Measurements from ENCODE around the gene VAV2. TPM values are rescaled to one million over a fixed set of nuclear protein-coding genes. Genes with fewer than 3 reads are reported as not detected.

Gene VAV2
- total and polyA plus RNA-seq, 4 donors, result 4.9 to 26.4 (median 17.0) TPM

DNA sequence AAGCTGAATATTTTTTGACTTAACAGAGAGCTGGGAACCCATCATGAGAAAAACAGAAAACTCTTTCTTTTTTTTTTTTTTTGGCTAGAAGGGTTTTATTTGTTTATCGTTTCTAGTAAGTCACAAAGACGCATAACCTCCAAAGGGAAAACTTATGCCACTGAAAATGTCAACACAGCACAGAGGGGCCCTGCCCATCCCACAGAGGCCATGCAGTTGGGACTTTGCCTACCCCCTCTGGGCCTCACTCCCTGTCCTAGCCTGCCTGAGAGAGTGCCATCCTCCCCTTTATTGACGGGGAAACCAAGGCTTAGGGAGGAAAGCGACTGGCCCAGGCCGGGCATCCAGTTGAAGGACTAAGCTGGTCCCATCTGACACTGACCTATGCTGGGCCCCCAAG is 74.7 kb downstream of the VAV2 start:
- Histone ChIP-seq H3K27me3 (ENCODE audit: control insufficient read depth in 4 of 4, insufficient read depth in 4 of 4, low read length in 3 of 4) (no peaks in the 10 kb centered on the region), H3K27ac (ENCODE audit: low read depth in 1 of 2, low read length in 2 of 2) (no peak overlapping the region), H3K36me3 (ENCODE audit: control insufficient read depth in 4 of 4, insufficient read depth in 3 of 4, low read depth in 1 of 4, low read length in 3 of 4) (peaks cover 0 to 3% (median 0%) of the 10 kb centered on the region in 4 donors), H3K9me3 (ENCODE audit: control insufficient read depth in 4 of 4, low read length in 3 of 4) (no peaks in the 10 kb centered on the region), H3K9ac (ENCODE audit: low read depth in 1 of 2, low read length in 2 of 2) (no peak overlapping the region), H3K4me3 (ENCODE audit: low read depth in 1 of 3, low read length in 3 of 3) (no peak overlapping the region), H3K4me1 (ENCODE audit: control insufficient read depth in 4 of 4, insufficient read depth in 4 of 4, low read length in 3 of 4) (peaks cover 4 to 41% (median 28%) of the 10 kb centered on the region in 4 donors)
- WGBS, result 70% methylated on average over 5 of the region's 5 CpGs
- TF ChIP-seq RAD21 (IDR thresholded peaks at IDR 0.05) (peak in 1 of 2 donors; percentile 40), YY1 (IDR thresholded peaks at IDR 0.05) (no peak), FOXA1 (IDR thresholded peaks at IDR 0.05) (no peak), SP1 (IDR thresholded peaks at IDR 0.05) (no peak), EGR1 (IDR thresholded peaks at IDR 0.05; ENCODE audit: low read depth in 2 of 2) (no peak), RXRA (IDR thresholded peaks at IDR 0.05) (peak; percentile 5 to 15), GABPA (IDR thresholded peaks at IDR 0.05 in 1 of 2, conservative IDR thresholded peaks at IDR 0.05 in 1 of 2) (no peak), CTCF (IDR thresholded peaks at IDR 0.05; ENCODE audit: low read depth, low read length, missing input control) (no peak), FOXA2 (IDR thresholded peaks at IDR 0.05) (no peak), HNF4G (IDR thresholded peaks at IDR 0.05) (no peak), TAF1 (conservative IDR thresholded peaks at IDR 0.05) (no peak), JUND (IDR thresholded peaks at IDR 0.05) (no peak), HNF4A (conservative IDR thresholded peaks at IDR 0.05) (peak; percentile 10 to 45), ATF3 (IDR thresholded peaks at IDR 0.05) (no peak), NR2F2 (IDR thresholded peaks at IDR 0.05) (no peak)
- TF ChIP-seq, protein P1, sequence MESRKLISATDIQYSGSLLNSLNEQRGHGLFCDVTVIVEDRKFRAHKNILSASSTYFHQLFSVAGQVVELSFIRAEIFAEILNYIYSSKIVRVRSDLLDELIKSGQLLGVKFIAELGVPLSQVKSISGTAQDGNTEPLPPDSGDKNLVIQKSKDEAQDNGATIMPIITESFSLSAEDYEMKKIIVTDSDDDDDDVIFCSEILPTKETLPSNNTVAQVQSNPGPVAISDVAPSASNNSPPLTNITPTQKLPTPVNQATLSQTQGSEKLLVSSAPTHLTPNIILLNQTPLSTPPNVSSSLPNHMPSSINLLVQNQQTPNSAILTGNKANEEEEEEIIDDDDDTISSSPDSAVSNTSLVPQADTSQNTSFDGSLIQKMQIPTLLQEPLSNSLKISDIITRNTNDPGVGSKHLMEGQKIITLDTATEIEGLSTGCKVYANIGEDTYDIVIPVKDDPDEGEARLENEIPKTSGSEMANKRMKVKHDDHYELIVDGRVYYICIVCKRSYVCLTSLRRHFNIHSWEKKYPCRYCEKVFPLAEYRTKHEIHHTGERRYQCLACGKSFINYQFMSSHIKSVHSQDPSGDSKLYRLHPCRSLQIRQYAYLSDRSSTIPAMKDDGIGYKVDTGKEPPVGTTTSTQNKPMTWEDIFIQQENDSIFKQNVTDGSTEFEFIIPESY (IDR thresholded peaks at IDR 0.05), result no peak
- TF ChIP-seq, protein P2, sequence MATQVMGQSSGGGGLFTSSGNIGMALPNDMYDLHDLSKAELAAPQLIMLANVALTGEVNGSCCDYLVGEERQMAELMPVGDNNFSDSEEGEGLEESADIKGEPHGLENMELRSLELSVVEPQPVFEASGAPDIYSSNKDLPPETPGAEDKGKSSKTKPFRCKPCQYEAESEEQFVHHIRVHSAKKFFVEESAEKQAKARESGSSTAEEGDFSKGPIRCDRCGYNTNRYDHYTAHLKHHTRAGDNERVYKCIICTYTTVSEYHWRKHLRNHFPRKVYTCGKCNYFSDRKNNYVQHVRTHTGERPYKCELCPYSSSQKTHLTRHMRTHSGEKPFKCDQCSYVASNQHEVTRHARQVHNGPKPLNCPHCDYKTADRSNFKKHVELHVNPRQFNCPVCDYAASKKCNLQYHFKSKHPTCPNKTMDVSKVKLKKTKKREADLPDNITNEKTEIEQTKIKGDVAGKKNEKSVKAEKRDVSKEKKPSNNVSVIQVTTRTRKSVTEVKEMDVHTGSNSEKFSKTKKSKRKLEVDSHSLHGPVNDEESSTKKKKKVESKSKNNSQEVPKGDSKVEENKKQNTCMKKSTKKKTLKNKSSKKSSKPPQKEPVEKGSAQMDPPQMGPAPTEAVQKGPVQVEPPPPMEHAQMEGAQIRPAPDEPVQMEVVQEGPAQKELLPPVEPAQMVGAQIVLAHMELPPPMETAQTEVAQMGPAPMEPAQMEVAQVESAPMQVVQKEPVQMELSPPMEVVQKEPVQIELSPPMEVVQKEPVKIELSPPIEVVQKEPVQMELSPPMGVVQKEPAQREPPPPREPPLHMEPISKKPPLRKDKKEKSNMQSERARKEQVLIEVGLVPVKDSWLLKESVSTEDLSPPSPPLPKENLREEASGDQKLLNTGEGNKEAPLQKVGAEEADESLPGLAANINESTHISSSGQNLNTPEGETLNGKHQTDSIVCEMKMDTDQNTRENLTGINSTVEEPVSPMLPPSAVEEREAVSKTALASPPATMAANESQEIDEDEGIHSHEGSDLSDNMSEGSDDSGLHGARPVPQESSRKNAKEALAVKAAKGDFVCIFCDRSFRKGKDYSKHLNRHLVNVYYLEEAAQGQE (IDR thresholded peaks at IDR 0.05), result no peak
- TF ChIP-seq, protein P3, sequence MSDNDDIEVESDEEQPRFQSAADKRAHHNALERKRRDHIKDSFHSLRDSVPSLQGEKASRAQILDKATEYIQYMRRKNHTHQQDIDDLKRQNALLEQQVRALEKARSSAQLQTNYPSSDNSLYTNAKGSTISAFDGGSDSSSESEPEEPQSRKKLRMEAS (IDR thresholded peaks at IDR 0.05), result no peak
- DNase-seq (ENCODE audit: low spot score), result no peak
